Activated CD4-positive, alpha-beta T cell treated with anti-CD3 and anti-CD28 coated beads, Interleukin-2, amount 50 U/mL, for 1 hour (primary cell): ENCODE data around the gene TBC1D10A.

ENCODE experiments used
- DNase-seq: peaks from one replicate; pipeline ENCODE4 v3.0.0-alpha.2; 2020

Gene TBC1D10A

GRCh38 chr22:30284172-30284571 is 42.6 kb downstream of the TBC1D10A start:
- no peak for DNase-seq

DNA sequence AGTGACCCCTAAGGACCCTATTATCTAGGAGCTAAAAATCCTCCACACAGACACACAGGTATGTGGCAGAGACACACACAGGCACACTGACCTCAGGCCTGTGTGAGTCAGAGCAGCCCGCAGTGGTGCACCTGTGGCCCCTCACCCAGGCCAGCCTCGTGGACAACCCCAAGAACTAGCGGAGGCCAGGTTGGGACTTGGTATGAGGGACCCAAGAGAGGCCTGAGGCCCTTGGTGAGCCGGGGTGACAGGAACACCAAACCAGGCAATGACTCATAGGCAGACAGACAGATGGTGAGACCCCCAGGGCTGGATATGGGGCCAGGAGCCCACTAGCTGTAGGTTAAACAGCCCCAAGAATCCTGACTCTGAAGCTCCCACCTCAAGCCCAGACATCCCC is 43.4 kb downstream of the TBC1D10A start:
- no peak for DNase-seq

GRCh38 chr22:30282616-30283046 is 44.1 kb downstream of the TBC1D10A start:
- no peak for DNase-seq

DNA sequence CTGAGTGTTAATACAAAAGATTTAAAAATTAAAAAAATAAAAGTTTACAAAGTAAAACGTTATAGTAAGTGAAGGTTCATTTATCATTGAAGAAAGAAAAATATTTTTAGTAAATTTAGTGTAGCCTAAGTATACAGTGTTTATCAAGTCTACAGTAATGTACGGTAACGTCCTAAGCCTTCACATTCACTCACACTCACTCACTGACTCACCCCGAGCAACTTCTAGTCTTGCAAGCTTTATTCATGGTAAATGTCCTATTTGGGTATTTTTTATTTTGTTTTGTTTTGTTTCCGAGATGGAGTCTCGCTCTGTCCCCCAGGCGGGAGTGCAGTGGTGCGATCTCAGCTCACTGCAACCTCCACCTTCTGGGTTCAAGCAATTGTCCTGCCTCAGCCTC is 46.2 kb downstream of the TBC1D10A start:
- DNase-seq = no peak

GRCh38 chr22:30279932-30280331 is 46.8 kb downstream of the TBC1D10A start:
- DNase-seq = no peak

GRCh38 chr22:30279046-30279788 is 47.5 kb downstream of the TBC1D10A start:
- no peak for DNase-seq

- DNase-seq = no peak
Observed at GRCh38 chr22:30277547-30278344, 49.0 kb downstream of the TBC1D10A start.

GRCh38 chr22:30276039-30276438 is 50.7 kb downstream of the TBC1D10A start:
- no peak for DNase-seq

- DNase-seq = no peak
Observed at GRCh38 chr22:30275625-30276024, 51.1 kb downstream of the TBC1D10A start.

DNA sequence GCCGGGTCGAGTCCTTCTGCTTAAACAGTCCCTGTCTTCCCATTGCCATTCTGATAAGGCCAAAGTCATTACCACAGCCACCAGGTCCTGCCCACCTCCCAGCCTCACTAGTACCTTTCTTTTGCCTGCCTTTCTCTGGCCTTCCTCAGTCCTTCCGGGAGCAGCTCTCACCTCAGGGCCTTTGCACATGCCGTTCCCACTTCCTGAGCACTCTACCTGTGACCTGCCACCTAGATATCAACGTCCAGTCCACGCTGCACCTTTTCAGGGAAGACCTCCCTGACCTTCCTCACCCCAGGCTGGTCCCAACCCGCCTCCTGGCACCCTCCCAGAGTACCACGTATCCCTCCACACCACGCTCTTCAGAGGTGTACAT is 52.3 kb downstream of the TBC1D10A start:
- DNase-seq = no peak

DNA sequence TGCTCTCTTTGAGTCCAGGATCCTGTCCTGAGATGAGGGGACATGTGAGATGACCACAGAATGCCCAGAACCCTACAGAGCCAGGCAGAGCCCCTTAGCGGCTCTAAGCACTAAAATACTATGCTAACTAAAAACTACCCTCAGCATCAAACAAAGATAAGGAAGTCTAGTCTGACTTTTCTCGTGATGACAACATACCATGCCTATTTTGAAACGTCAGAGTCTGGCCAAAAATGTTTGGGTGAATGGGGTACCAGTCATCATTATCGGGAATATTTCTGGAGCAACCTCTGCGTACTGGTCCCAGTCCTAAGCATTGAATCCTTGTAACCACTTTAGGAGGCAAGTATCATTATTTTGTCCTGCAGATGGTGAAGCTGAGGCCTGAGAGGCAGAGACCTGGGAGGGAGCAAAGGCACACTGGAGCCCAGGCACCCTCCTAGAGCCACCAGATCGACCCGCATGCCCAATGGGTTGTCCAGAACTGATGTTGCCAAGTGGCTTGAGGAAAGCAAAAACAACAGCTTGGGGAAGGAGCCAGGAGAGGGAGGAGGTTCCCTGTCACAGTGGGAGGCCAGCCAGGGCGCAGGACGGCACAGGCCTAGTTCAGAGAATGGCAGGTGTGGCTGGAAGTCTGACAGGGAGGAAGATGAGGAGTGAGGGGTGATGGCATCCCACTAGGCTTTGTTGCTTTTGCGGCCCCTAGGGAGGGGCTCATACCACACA is 52.9 kb downstream of the TBC1D10A start:
- no peak for DNase-seq

DNA sequence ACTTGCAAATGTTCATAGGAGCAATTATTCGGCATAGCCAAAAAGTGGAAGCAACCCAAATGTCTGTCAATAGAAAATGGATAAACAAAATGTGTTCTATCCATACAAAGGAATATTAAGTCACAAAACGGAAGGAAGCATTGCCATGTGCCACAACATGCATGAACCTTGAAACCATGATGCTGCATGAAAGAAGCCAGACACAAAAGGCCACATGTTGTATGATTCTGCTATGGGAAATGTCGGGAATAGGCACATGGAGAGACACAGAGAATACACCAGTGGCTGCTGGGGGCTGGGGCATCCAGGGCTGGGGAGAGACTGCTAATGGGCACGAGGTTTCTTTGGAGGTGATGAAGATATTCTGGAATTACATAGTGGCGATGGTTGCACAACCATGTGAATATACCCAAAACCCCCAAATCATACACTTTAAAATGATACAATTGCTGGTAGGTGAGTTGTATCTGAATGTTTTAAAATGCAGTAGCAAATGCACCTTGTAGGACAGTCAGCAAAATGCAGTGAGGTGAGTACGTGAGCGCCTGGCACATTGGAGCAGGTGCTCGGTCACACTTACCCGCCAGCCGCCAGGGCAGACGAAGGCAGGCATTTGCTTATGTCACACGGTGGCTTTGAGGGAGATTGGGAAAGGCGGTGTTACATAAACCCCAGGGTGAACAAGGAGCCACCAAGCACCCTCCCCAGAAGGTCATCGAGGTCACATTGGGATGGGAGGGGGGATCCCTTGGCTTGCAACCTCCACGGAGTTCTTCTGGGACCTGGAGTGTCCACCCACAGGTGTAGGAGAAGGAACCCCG is 53.8 kb downstream of the TBC1D10A start:
- DNase-seq = no peak

DNA sequence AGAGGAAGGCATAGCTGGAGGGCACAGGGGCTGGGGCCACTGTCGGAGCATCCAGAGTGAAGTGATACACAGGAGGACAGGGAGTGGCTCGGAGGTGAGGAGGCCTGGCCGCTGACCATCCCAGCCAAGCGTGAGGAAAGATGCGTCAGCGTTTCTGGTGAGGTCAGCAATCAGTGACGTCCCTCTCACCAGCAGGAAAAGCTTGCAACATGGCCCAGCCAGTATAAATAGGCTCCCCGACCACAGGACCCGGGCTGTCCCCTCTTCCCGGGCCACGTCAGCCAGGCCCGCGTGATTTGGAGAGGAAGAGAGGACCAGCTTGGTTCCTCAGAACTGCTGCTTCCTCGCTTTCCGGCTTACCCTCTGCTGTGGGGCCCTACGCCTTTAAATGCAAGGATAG is 55.9 kb downstream of the TBC1D10A start:
- no peak for DNase-seq

- no peak for DNase-seq
Observed at GRCh38 chr22:30268331-30268730, 58.4 kb downstream of the TBC1D10A start.

- peak; percentile 41 for DNase-seq
Observed at GRCh38 chr22:30267382-30268302, 59.1 kb downstream of the TBC1D10A start.

GRCh38 chr22:30266445-30267381 is 60.0 kb downstream of the TBC1D10A start, which contains the start of gene OSM:
Gene OSM, minus strand, starts transcription at chr22:30266851. Its CDS starts 52 bp downstream, at chr22:30266799.
- peak; percentile 55 for DNase-seq

GRCh38 chr22:30265823-30266444 is 60.8 kb downstream of the TBC1D10A start:
- DNase-seq = peak; percentile 77

- no peak for DNase-seq
Observed at GRCh38 chr22:30265131-30265720, 61.5 kb downstream of the TBC1D10A start.

GRCh38 chr22:30263883-30264282 is 62.9 kb downstream of the TBC1D10A start:
- DNase-seq = no peak
